GM12878 (cell line): ENCODE results near the gene GPI. TPM values are rescaled to one million over a fixed set of nuclear protein-coding genes. Genes with fewer than 3 reads are reported as not detected.

Experiments used
- ATAC-seq: fragments of 200-7000 bp; cut with Tn5 transposase; 3 replicates; pipeline ENCODE4 v1.9.1; 2020; ENCODE audit warnings: mild to moderate bottlenecking, moderate library complexity
- BruUV-seq: library from RNA; stranded (reverse); fragments of 400-500 nt; replicated peaks from 2 replicates; lab custom pipeline; 2021; lab: Mats Ljungman, UMichigan
- CTCF ChIA-PET: fragments of 300-600 bp; sonication (Branson Sonifier 250); formaldehyde crosslinking; extraction: SDS; loops from one replicate; lab custom pipeline; 2021; ENCODE audit warnings: inconsistent platforms; lab: Yijun Ruan, JAX
- POLR2A ChIA-PET: fragments of 350-600 bp; formaldehyde crosslinking; extraction: SDS; loops from one replicate; lab custom pipeline; 2021; ENCODE audit warnings: inconsistent platforms; lab: Charles Lee
- RAD21 ChIA-PET: fragments of 300-600 bp; sonication (Branson Sonifier 250); formaldehyde crosslinking; loops from one replicate; lab custom pipeline; 2023; ENCODE audit warnings: antibody characterized with exemption; ENCODE audit not compliant: unreplicated experiment; lab: Charles Lee
- SMC1A ChIA-PET: fragments of 300-600 bp; sonication (Branson Sonifier 250); formaldehyde crosslinking; loops from one replicate; lab custom pipeline; 2023; ENCODE audit not compliant: unreplicated experiment, uncharacterized antibody; lab: Charles Lee
- DNase-seq: peaks from one replicate; pipeline ENCODE4 v3.0.0-alpha.2; 2011; ENCODE audit warnings: low read depth, low spot score
- FAIRE-seq: peaks from 3 replicates; lab custom pipeline; 2011; peaks lifted over from hg19 to GRCh38; lab: Jason Lieb, UNC
- H2AFZ ChIP-seq: 2 replicates; pipeline ENCODE4 v1.6.0; 2011; ENCODE audit warnings: low read depth, low read length, control low read depth; ENCODE audit not compliant: control insufficient read depth
- H3K27ac ChIP-seq: 2 replicates; pipeline ENCODE4 v1.5.1; 2011; ENCODE audit warnings: control low read depth; ENCODE audit not compliant: control insufficient read depth, insufficient read depth
- H3K27me3 ChIP-seq, 2 experiments: replicated peaks in 1 of 2; 2 replicates each; pipeline versions ENCODE4 v1.6.0 to v1.6.1; 2011; ENCODE audit warnings: low read length in 1 of 2; ENCODE audit not compliant: control insufficient read depth in 2 of 2, insufficient read depth in 2 of 2
- H3K36me3 ChIP-seq, 2 experiments: 2 replicates each; pipeline ENCODE4 v1.5.1; 2011; ENCODE audit warnings: low read length in 1 of 2; ENCODE audit not compliant: control insufficient read depth in 2 of 2, insufficient read depth in 2 of 2
- H3K4me1 ChIP-seq: 2 replicates; pipeline ENCODE4 v1.6.1; 2011; ENCODE audit warnings: mild to moderate bottlenecking, low read length, moderate library complexity, mixed read lengths; ENCODE audit not compliant: control insufficient read depth, insufficient read depth
- H3K4me2 ChIP-seq: 2 replicates; pipeline ENCODE4 v1.6.0; 2011; ENCODE audit warnings: control low read depth; ENCODE audit not compliant: control insufficient read depth, insufficient read depth
- H3K4me3 ChIP-seq: fragments of 200-600 bp; sonication (generic); 2 replicates; pipeline ENCODE4 v1.5.1; 2016
- H3K79me2 ChIP-seq: 2 replicates; pipeline ENCODE4 v1.6.0; 2011; ENCODE audit warnings: low read length; ENCODE audit not compliant: control insufficient read depth, insufficient read depth
- H3K9ac ChIP-seq: 2 replicates; pipeline ENCODE4 v1.8.0; 2011; ENCODE audit warnings: low read length, control low read depth, mixed read lengths; ENCODE audit not compliant: control insufficient read depth, insufficient read depth
- H3K9me3 ChIP-seq: replicated peaks from 3 replicates; pipeline ENCODE4 v1.5.1; 2011; ENCODE audit warnings: mild to moderate bottlenecking, low read length; ENCODE audit not compliant: control insufficient read depth, insufficient read depth
- H4K20me1 ChIP-seq: 2 replicates; pipeline ENCODE4 v1.6.0; 2011; ENCODE audit not compliant: control insufficient read depth, insufficient read depth
- CEBPB ChIP-seq, 2 experiments: fragments of 150-350 bp in 1 of 2; IDR thresholded peaks; 2 replicates each; pipeline ENCODE4 v1.6.1; 2012 to 2014; ENCODE audit warnings: low read depth in 2 of 2, low read length in 2 of 2, borderline replicate concordance in 1 of 2, inconsistent platforms in 1 of 2
- ETV6 ChIP-seq, 2 experiments: fragments of 450-650 bp in 1 of 2; IDR thresholded peaks in 1 of 2; conservative IDR thresholded peaks in 1 of 2; 2 replicates each; pipeline ENCODE4 v1.6.1; 2014; ENCODE audit warnings: antibody characterized with exemption in 1 of 2, borderline replicate concordance in 1 of 2, low read depth in 1 of 2, mild to moderate bottlenecking in 1 of 2, moderate library complexity in 1 of 2
- HCFC1 ChIP-seq: fragments of 150-350 bp; IDR thresholded peaks from 2 replicates; pipeline ENCODE4 v1.6.1; 2014; ENCODE audit warnings: low read length
- MEF2A ChIP-seq: IDR thresholded peaks from 2 replicates; pipeline ENCODE4 v1.6.1; 2011; ENCODE audit warnings: low read depth, mild to moderate bottlenecking, low read length, moderate library complexity; ENCODE audit not compliant: insufficient read depth
- PKNOX1 ChIP-seq: fragments of 450-650 bp; IDR thresholded peaks from 2 replicates; pipeline ENCODE4 v1.6.1; 2016; ENCODE audit warnings: mild to moderate bottlenecking
- RCOR1 ChIP-seq: conservative IDR thresholded peaks from 2 replicates; pipeline ENCODE4 v1.6.1; 2012; ENCODE audit warnings: low read depth, low read length, improper control_type of control experiment
- SREBF1 ChIP-seq: IDR thresholded peaks from 2 replicates; pipeline ENCODE4 v1.6.1; 2012; ENCODE audit warnings: mild to moderate bottlenecking, low read length
- WRNIP1 ChIP-seq: IDR thresholded peaks from 2 replicates; pipeline ENCODE4 v1.6.1; 2011; ENCODE audit warnings: low read depth, low read length, improper control_type of control experiment, borderline replicate concordance
- WGBS: methylation state at CpG from one replicate; pipeline ENCODE4 v1.1.6; 2016; ENCODE audit warnings: low lambda C conversion rate; ENCODE audit not compliant: insufficient replicate concordance, insufficient coverage; ENCODE audit errors: missing lambda C conversion rate; 5-methylcytosine and 5-hydroxymethylcytosine counted together
- in situ Hi-C: fragments of 300-500 bp; cut with MboI; formaldehyde crosslinking; loops from 9 replicates; pipeline ENCODE4 v1.14.3; 2018; ENCODE audit warnings: mixed read lengths
- intact Hi-C: fragments of 100-400 bp; cut with micrococcal nuclease; formaldehyde crosslinking; loops from one replicate; pipeline ENCODE4 v1.14.2; 2022; ENCODE audit not compliant: unreplicated experiment
- polyA plus RNA-seq, 11 experiments: library from polyadenylated mRNA; depleted of rRNA in 4 of 11; unstranded in 6 of 11; stranded (reverse) in 5 of 11; fragments of >200 nt; fragmentation: Nextera tagmentation in 4 of 11; fragmentation: Illumina TruSeq in 1 of 11; extraction: Ambion mirVana in 4 of 11; extraction: Trizol in 1 of 11; gene quantifications; 1 replicate in 1 of 11; 2 replicates in 10 of 11; pipeline versions ENCODE4 v1.2.1 to v1.2.3, GENCODE V29; 2011 to 2016; ENCODE audit warnings: inconsistent platforms in 2 of 11, missing spikeins in 2 of 11, low read depth in 1 of 11
- total RNA-seq, 4 experiments: library from RNA; depleted of rRNA in 3 of 4; stranded (reverse); fragments of >200 nt in 3 of 4; fragmentation: Illumina TruSeq in 1 of 4; extraction: Trizol in 1 of 4; gene quantifications; 2 replicates each; pipeline versions ENCODE4 v1.2.1 to v1.2.3, GENCODE V29; 2013 to 2021

The GPI gene
- total and polyA plus RNA-seq, 10 of the 15 experiments (the other 5 are each of a cell fraction or from before 2014, with no cell fraction given), result 124 to 400 (median 190) TPM

DNA sequence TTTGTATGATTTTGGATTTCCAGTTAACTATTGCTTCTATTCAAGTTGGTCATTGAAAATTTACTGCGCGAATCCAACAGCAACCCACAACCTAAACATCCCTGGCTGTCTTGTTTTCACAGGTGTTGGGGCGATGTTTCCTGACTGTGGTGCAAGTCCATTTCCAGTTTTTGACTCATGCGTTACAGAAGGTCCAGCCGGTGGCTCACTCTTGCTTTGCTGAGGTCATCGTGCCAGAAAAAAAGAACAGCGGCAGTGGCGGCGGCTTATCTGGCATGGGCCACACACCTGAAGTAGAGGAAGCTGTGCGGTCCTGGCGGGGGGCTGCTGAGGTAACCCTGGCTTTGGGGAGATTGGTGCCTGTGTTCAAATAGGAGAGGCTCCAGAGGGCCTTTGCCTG, 45.2 kb upstream of the GPI start (continued):
- TF ChIP-seq MEF2A (no peak), CEBPB (IDR thresholded peaks at IDR 0.05; ENCODE audit: borderline replicate concordance in 1 of 2, low read depth in 2 of 2, low read length in 2 of 2) (no peak), ETV6 (conservative IDR thresholded peaks at IDR 0.05 in 1 of 2, IDR thresholded peaks at IDR 0.05 in 1 of 2; ENCODE audit: borderline replicate concordance in 1 of 2, low read depth in 1 of 2) (no peak)

DNA sequence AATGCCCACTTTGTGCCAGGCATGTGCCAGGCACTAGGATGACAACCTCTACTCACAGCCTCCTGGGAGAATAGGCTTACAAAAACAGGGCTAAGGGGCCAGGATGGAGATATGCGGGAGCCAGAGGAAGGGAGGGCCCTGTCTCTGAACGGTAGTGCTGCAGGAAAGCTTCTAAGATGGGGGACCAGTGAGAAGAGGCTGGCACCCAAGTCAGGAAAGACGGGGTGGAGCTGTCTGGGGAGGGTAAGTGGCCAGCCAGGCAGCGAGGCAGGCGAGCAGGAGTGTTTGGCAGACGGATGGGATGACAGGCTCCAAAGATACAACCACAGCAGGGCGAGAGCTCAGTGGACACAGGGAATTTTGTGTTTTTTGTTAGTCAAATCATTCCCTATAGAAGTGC, 44.7 kb upstream of the GPI start:
- no peak overlapping the region for H3K4me2 ChIP-seq
- no peak overlapping the region for H3K9ac ChIP-seq
- H2AFZ ChIP-seq, result no peak overlapping the region
- ChIA-PET CTCF (no interaction called here), SMC1A (no interaction called here), RAD21 (no interaction called here), POLR2A (interaction anchor here (0.7 kb wide), 1 partner anchor 129 kb away, joined by 3 read pairs; no protein-coding TSS in a partner anchor)
- no peaks in the 10 kb centered on the region for H3K27me3 ChIP-seq
- TF ChIP-seq SREBF1, result no peak
- TF ChIP-seq RCOR1, result no peak
- TF ChIP-seq WRNIP1, result no peak
- TF ChIP-seq HCFC1, result no peak
- no peak for TF ChIP-seq PKNOX1
- no peaks in the 10 kb centered on the region for H3K9me3 ChIP-seq
- FAIRE-seq (no peak), DNase-seq (no peak), ATAC-seq (no peak)
- no peaks in the 10 kb centered on the region for H4K20me1 ChIP-seq
- peaks cover 7% of the 10 kb centered on the region for H3K4me1 ChIP-seq
- H3K4me3 ChIP-seq, result no peak overlapping the region
- intact Hi-C loops (no loop called here), in situ Hi-C loops (no loop called here)
- no TSS peak for BruUV-seq
- H3K27ac ChIP-seq, result no peak overlapping the region
- no peaks in the 10 kb centered on the region; the same call in 1 of the 2 replicates for H3K79me2 ChIP-seq
- H3K36me3 ChIP-seq, result peaks cover 0 to 5% of the 10 kb centered on the region in 2 experiments; a peak in 3 of 4 replicates
- 95% methylated on average over 7 of the region's 7 CpGs for WGBS
